ENCODE data around the gene TMEM184C.
A peak's percentile ranks its signal among the peaks of the same experiment; 100 is the strongest.

TMEM184C gene

GRCh38 chr4:147617173-147617840 is at the start of gene TMEM184C:
Gene TMEM184C, plus strand, starts transcription at chr4:147617397. Its CDS starts 560 bp downstream, at chr4:147617957.
- DNase-seq (ENCODE audit: low read depth, low spot score) = peak; percentile 84

- no peak for DNase-seq (ENCODE audit: low read depth, low spot score)
These were observed 46.6 kb upstream of the TMEM184C start for GRCh38 chr4:147570616-147571015.

GRCh38 chr4:147571036-147571770 is 46.0 kb upstream of the TMEM184C start:
- DNase-seq (ENCODE audit: low read depth, low spot score) = no peak

- no peak for DNase-seq (ENCODE audit: low read depth, low spot score)
These were observed 41.1 kb upstream of the TMEM184C start for GRCh38 chr4:147576084-147576483.

- DNase-seq (ENCODE audit: low read depth, low spot score) = no peak
These were observed 39.1 kb upstream of the TMEM184C start for GRCh38 chr4:147578051-147578476.

- no peak for DNase-seq (ENCODE audit: low read depth, low spot score)
These were observed 38.6 kb upstream of the TMEM184C start for GRCh38 chr4:147578593-147578992.

- DNase-seq (ENCODE audit: low read depth, low spot score) = no peak
These were observed 36.8 kb upstream of the TMEM184C start for GRCh38 chr4:147580396-147580795.

GRCh38 chr4:147581606-147582350 is 35.4 kb upstream of the TMEM184C start:
- DNase-seq (ENCODE audit: low read depth, low spot score) = no peak

- DNase-seq (ENCODE audit: low read depth, low spot score) = no peak
These were observed 34.7 kb upstream of the TMEM184C start for GRCh38 chr4:147582386-147583060.

GRCh38 chr4:147583876-147584275 is 33.3 kb upstream of the TMEM184C start:
- DNase-seq (ENCODE audit: low read depth, low spot score) = no peak

GRCh38 chr4:147586032-147586431 is 31.2 kb upstream of the TMEM184C start:
- no peak for DNase-seq (ENCODE audit: low read depth, low spot score)

GRCh38 chr4:147586637-147587036 is 30.6 kb upstream of the TMEM184C start:
- no peak for DNase-seq (ENCODE audit: low read depth, low spot score)

GRCh38 chr4:147587041-147587440 is 30.2 kb upstream of the TMEM184C start:
- no peak for DNase-seq (ENCODE audit: low read depth, low spot score)

GRCh38 chr4:147589586-147589985 is 27.6 kb upstream of the TMEM184C start:
- DNase-seq (ENCODE audit: low read depth, low spot score) = no peak

GRCh38 chr4:147590249-147590920 is 26.8 kb upstream of the TMEM184C start:
- no peak for DNase-seq (ENCODE audit: low read depth, low spot score)

- DNase-seq (ENCODE audit: low read depth, low spot score) = no peak
These were observed 26.1 kb upstream of the TMEM184C start for GRCh38 chr4:147591106-147591505.

- DNase-seq (ENCODE audit: low read depth, low spot score) = no peak
These were observed 23.1 kb upstream of the TMEM184C start for GRCh38 chr4:147594107-147594506.

- no peak for DNase-seq (ENCODE audit: low read depth, low spot score)
These were observed 22.6 kb upstream of the TMEM184C start for GRCh38 chr4:147594578-147594977.

- DNase-seq (ENCODE audit: low read depth, low spot score) = no peak
These were observed 20.8 kb upstream of the TMEM184C start for GRCh38 chr4:147596377-147596776.

GRCh38 chr4:147596981-147597380 is 20.2 kb upstream of the TMEM184C start:
- no peak for DNase-seq (ENCODE audit: low read depth, low spot score)

GRCh38 chr4:147597561-147597960 is 19.6 kb upstream of the TMEM184C start:
- DNase-seq (ENCODE audit: low read depth, low spot score) = no peak

All from iPS DF 19.7 (cell line).